Hypothalamus (tissue), 51 donors: ENCODE measurements around the gene TBC1D5.
"Not testable (repeated sequence)": the region's sequence is repeated elsewhere in the genome, so short reads cannot be mapped to it uniquely, and the experiment has no call there.

Source experiments
- DNase-seq, 51 donors: peaks; one replicate each; lab custom pipeline; 2025; lab: John Stamatoyannopoulos, UW

TBC1D5 gene

GRCh38 chr3:17749705-17750293, 7.4 kb upstream of the TBC1D5 start:
- no peak for DNase-seq

- no peak for DNase-seq
Measured at GRCh38 chr3:17749281-17749680, 6.8 kb upstream of the TBC1D5 start.

GRCh38 chr3:17747890-17748247, 5.4 kb upstream of the TBC1D5 start:
- no peak for DNase-seq

- DNase-seq = peak in 3 of 51 donors; percentile 5 to 10 (median 6)
Measured at GRCh38 chr3:17747174-17747889, 4.9 kb upstream of the TBC1D5 start.

GRCh38 chr3:17745894-17746293, 3.5 kb upstream of the TBC1D5 start:
- DNase-seq = no peak

- DNase-seq = peak in 5 of 51 donors; percentile 3 to 14 (median 11)
Measured at GRCh38 chr3:17745301-17745700, 2.9 kb upstream of the TBC1D5 start.

GRCh38 chr3:17744693-17745092, 2.3 kb upstream of the TBC1D5 start:
- no peak for DNase-seq

- no peak for DNase-seq
Measured at GRCh38 chr3:17743658-17743995, 1.2 kb upstream of the TBC1D5 start.

GRCh38 chr3:17742880-17743657, 638 bp upstream of the TBC1D5 start:
- DNase-seq = peak in 2 of 51 donors; percentile 88 to 95

- DNase-seq = peak in 1 of 51 donors; percentile 36
Measured at GRCh38 chr3:17741621-17742101, 770 bp downstream of the TBC1D5 start.

- peak in 1 of 51 donors; percentile 6 for DNase-seq
Measured at GRCh38 chr3:17740721-17741141, 1.7 kb downstream of the TBC1D5 start.

- no peak for DNase-seq
Measured at GRCh38 chr3:17738921-17739320, 3.5 kb downstream of the TBC1D5 start.

GRCh38 chr3:17738219-17738618, 4.2 kb downstream of the TBC1D5 start:
- DNase-seq = no peak

GRCh38 chr3:17737591-17737990, 4.8 kb downstream of the TBC1D5 start:
- DNase-seq = no peak

GRCh38 chr3:17735362-17735761, 7.1 kb downstream of the TBC1D5 start:
- not testable (repeated sequence) for DNase-seq

- DNase-seq = no peak
Measured at GRCh38 chr3:17733768-17734167, 8.7 kb downstream of the TBC1D5 start.

GRCh38 chr3:17733215-17733614, 9.2 kb downstream of the TBC1D5 start:
- no peak for DNase-seq

GRCh38 chr3:17730318-17730967, 12.0 kb downstream of the TBC1D5 start:
- peak in 1 of 51 donors; percentile 3 for DNase-seq

GRCh38 chr3:17726313-17726712, 16.1 kb downstream of the TBC1D5 start:
- DNase-seq = no peak

GRCh38 chr3:17725844-17726243, 16.6 kb downstream of the TBC1D5 start:
- DNase-seq = not testable (repeated sequence)

- no peak for DNase-seq
Measured at GRCh38 chr3:17724948-17725347, 17.5 kb downstream of the TBC1D5 start.
